ENCODE data around the gene DAB2IP.

GRCh38 chr9:121693388-121693670, 41.9 kb downstream of the DAB2IP start:
- TF ChIP-seq CTCF (IDR thresholded peaks at IDR 0.05; ENCODE audit: poor library complexity, severe bottlenecking) (no peak), POLR2AphosphoS5 (IDR thresholded peaks at IDR 0.05) (no peak)

All from neural cell (in vitro differentiated cells).